IMR-90 (cell line): Measurements from ENCODE around the gene GALNT14. TPM values are rescaled to one million over a fixed set of nuclear protein-coding genes. Genes with fewer than 3 reads are reported as not detected.

Experiments
- ATAC-seq: fragments of 200-7000 bp; cut with Tn5 transposase; 2 replicates; pipeline ENCODE4 v1.9.1; 2020; ENCODE audit warnings: low read depth, mild to moderate bottlenecking, moderate library complexity
- BruUV-seq: library from RNA; stranded (reverse); fragments of 400-500 nt; replicated peaks from 2 replicates; lab custom pipeline; 2021; lab: Mats Ljungman, UMichigan
- CTCF ChIA-PET: fragments of 300-600 bp; formaldehyde crosslinking; extraction: SDS; loops from one replicate; lab custom pipeline; 2021; ENCODE audit warnings: antibody characterized with exemption; lab: Yijun Ruan, JAX
- POLR2A ChIA-PET: fragments of 300-600 bp; sonication (Branson Sonifier 250); formaldehyde crosslinking; loops from one replicate; lab custom pipeline; 2022; ENCODE audit warnings: antibody characterized with exemption; ENCODE audit not compliant: unreplicated experiment; lab: Charles Lee
- DNase-seq: peaks from one replicate; pipeline ENCODE4 v3.0.0; 2013
- H2AFZ ChIP-seq: replicated peaks from 2 replicates; pipeline ENCODE3; 2013; ENCODE audit warnings: low read length, mild to moderate bottlenecking; ENCODE audit not compliant: poor library complexity
- H2AK5ac ChIP-seq: 2 replicates; pipeline ENCODE4 v1.6.1; 2013; ENCODE audit warnings: low read depth, low read length, inconsistent platforms
- H2AK9ac ChIP-seq: replicated peaks from 2 replicates; pipeline ENCODE3; 2013; ENCODE audit warnings: mild to moderate bottlenecking, low read depth, low read length, moderate library complexity; ENCODE audit not compliant: poor library complexity
- H2BK120ac ChIP-seq: 2 replicates; pipeline ENCODE4 v1.6.1; 2013; ENCODE audit warnings: low read depth, low read length, inconsistent platforms
- H2BK15ac ChIP-seq: 3 replicates; pipeline ENCODE4 v1.6.1; 2013; ENCODE audit warnings: low read depth, low read length, inconsistent platforms
- H2BK20ac ChIP-seq: 2 replicates; pipeline ENCODE4 v1.6.1; 2013; ENCODE audit warnings: low read depth, mild to moderate bottlenecking, inconsistent platforms, low read length, moderate library complexity
- H2BK5ac ChIP-seq: 2 replicates; pipeline ENCODE4 v1.6.1; 2013; ENCODE audit warnings: mild to moderate bottlenecking, low read depth, low read length, inconsistent platforms; ENCODE audit not compliant: poor library complexity, severe bottlenecking
- H3K14ac ChIP-seq: replicated peaks from 2 replicates; pipeline ENCODE4 v1.6.1; 2013; ENCODE audit warnings: low read depth, low read length, inconsistent platforms
- H3K18ac ChIP-seq: 2 replicates; pipeline ENCODE4 v1.6.1; 2013; ENCODE audit warnings: low read depth, low read length, control low read depth
- H3K23ac ChIP-seq: 2 replicates; pipeline ENCODE4 v1.6.1; 2013; ENCODE audit warnings: low read depth, low read length, inconsistent platforms
- H3K27ac ChIP-seq: 2 replicates; pipeline ENCODE4 v1.5.1; 2013; ENCODE audit warnings: mild to moderate bottlenecking, control low read depth, low read length; ENCODE audit not compliant: insufficient read depth
- H3K27me3 ChIP-seq: 2 replicates; pipeline ENCODE4 v1.6.1; 2013; ENCODE audit warnings: low read length; ENCODE audit not compliant: control insufficient read depth, insufficient read depth
- H3K36me3 ChIP-seq: 2 replicates; pipeline ENCODE4 v1.6.1; 2013; ENCODE audit warnings: low read length, mixed read lengths; ENCODE audit not compliant: control insufficient read depth, insufficient read depth
- H3K4ac ChIP-seq: 2 replicates; pipeline ENCODE4 v1.6.1; 2013; ENCODE audit warnings: low read depth, low read length, inconsistent platforms
- H3K4me1 ChIP-seq: 2 replicates; pipeline ENCODE4 v1.6.1; 2013; ENCODE audit warnings: low read length, mixed read lengths; ENCODE audit not compliant: control insufficient read depth, insufficient read depth
- H3K4me2 ChIP-seq: 2 replicates; pipeline ENCODE4 v1.6.1; 2013; ENCODE audit warnings: low read depth, mild to moderate bottlenecking, control low read depth, low read length, moderate library complexity
- H3K4me3 ChIP-seq: 2 replicates; pipeline ENCODE4 v1.5.1; 2013; ENCODE audit warnings: low read depth, mild to moderate bottlenecking, control low read depth, low read length, moderate library complexity; ENCODE audit not compliant: insufficient read depth
- H3K56ac ChIP-seq: 2 replicates; pipeline ENCODE4 v1.6.1; 2013; ENCODE audit warnings: low read length, inconsistent platforms; ENCODE audit not compliant: insufficient read depth; ENCODE audit errors: extremely low read depth
- H3K79me1 ChIP-seq, 2 experiments: 2 replicates each; pipeline ENCODE4 v1.6.1; 2013; ENCODE audit warnings: low read length in 2 of 2, inconsistent platforms in 1 of 2, low read depth in 1 of 2
- H3K9ac ChIP-seq: 2 replicates; pipeline ENCODE4 v1.6.1; 2013; ENCODE audit warnings: low read depth, low read length, control low read depth
- H3K9me1 ChIP-seq: 2 replicates; pipeline ENCODE4 v1.6.1; 2013; ENCODE audit warnings: low read length, inconsistent platforms; ENCODE audit not compliant: insufficient read depth
- H3K9me3 ChIP-seq: 2 replicates; pipeline ENCODE4 v1.6.1; 2013; ENCODE audit warnings: low read length; ENCODE audit not compliant: control insufficient read depth, insufficient read depth
- H4K20me1 ChIP-seq: 2 replicates; pipeline ENCODE4 v1.6.1; 2013; ENCODE audit warnings: low read length, inconsistent platforms; ENCODE audit not compliant: insufficient read depth
- H4K5ac ChIP-seq: 2 replicates; pipeline ENCODE4 v1.6.1; 2013; ENCODE audit warnings: mild to moderate bottlenecking, low read depth, low read length, control low read depth
- H4K8ac ChIP-seq, 2 experiments: 2 replicates each; pipeline ENCODE4 v1.6.1; 2013; ENCODE audit warnings: low read depth in 2 of 2, low read length in 2 of 2, control low read depth in 1 of 2, inconsistent platforms in 1 of 2
- H4K91ac ChIP-seq: 2 replicates; pipeline ENCODE4 v1.6.1; 2013; ENCODE audit warnings: low read depth, low read length, inconsistent platforms; ENCODE audit not compliant: insufficient read depth
- BHLHE40 ChIP-seq: fragments of 150-350 bp; IDR thresholded peaks from 2 replicates; pipeline ENCODE4 v1.6.1; 2016; ENCODE audit warnings: mild to moderate bottlenecking, low read depth, low read length
- CEBPB ChIP-seq: IDR thresholded peaks from 2 replicates; pipeline ENCODE4 v1.6.1; 2012; ENCODE audit warnings: low read depth, low read length, improper control_type of control experiment
- WGBS, 2 experiments: methylation state at CpG; one replicate each; pipeline versions ENCODE4 v1.1.5 to v1.1.7; 2013; ENCODE audit warnings: missing lambda C conversion rate in 2 of 2; ENCODE audit not compliant: insufficient read length in 1 of 2; ENCODE audit errors: extremely low coverage in 2 of 2; 5-methylcytosine and 5-hydroxymethylcytosine counted together
- dilution Hi-C: fragments of 300-500 bp; cut with HindIII; formaldehyde crosslinking; loops from one replicate; pipeline ENCODE4 v1.14.3; 2018; ENCODE audit warnings: low sequenced_read_pairs; ENCODE audit not compliant: unreplicated experiment
- in situ Hi-C: fragments of 300-500 bp; cut with MboI; formaldehyde crosslinking; loops from 3 replicates; pipeline ENCODE4 v1.14.3; 2019; ENCODE audit warnings: low sequenced_read_pairs, inconsistent platforms, mixed read lengths
- intact Hi-C: fragments of 100-400 bp; cut with micrococcal nuclease; formaldehyde crosslinking; loops from 2 replicates; pipeline ENCODE4 v1.10.0; 2022
- polyA plus RNA-seq, 3 experiments: library from polyadenylated mRNA; depleted of rRNA; stranded (reverse); fragments of >200 nt; gene quantifications; 2 replicates each; pipeline ENCODE4 v1.2.3, GENCODE V29; 2012; ENCODE audit warnings: low replicate concordance in 1 of 3
- total RNA-seq: library from RNA; depleted of rRNA; stranded (reverse); fragments of >200 nt; gene quantifications from 2 replicates; pipeline ENCODE4 v1.2.3, GENCODE V29; 2012
- TF ChIP-seq, protein P1 (sequence below): conservative IDR thresholded peaks from 2 replicates; pipeline ENCODE4 v1.5.1; 2012; ENCODE audit warnings: mild to moderate bottlenecking, low read depth, low read length, improper control_type of control experiment

GALNT14 gene
- total and polyA plus RNA-seq, 2 of the 4 experiments (the other 2 are of a cell fraction): 0.15 to 0.18 TPM

DNA sequence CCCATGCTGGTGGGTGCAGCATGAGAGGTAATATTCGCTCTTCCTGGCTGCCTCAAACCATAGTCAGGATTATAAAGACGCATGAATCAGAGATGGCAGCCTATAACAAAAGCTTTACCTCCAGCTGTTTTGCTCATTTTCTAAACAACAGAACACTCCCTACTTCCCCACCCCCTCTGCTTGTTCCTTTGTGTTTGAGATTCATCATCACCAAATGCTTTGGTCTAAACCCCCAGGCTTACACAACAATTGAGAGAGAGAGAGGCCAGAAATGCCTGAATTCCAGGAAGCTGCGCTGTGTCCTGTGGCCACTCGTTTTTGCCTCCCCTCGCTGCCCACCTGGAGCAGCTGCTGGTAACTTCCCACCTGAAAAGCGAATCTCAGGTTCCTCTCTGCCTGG lies 252.2 kb downstream of the GALNT14 start:
- intact Hi-C loops (no loop called here), in situ Hi-C loops (no loop called here), dilution Hi-C loops (no loop called here)
- Histone ChIP-seq H2AK9ac (no peak overlapping the region), H3K4ac (no peak overlapping the region), H3K14ac (no peak overlapping the region), H3K4me1 (no peaks in the 10 kb centered on the region), H4K8ac (no peak overlapping the region), H3K27ac (no peak overlapping the region), H3K23ac (no peak overlapping the region), H3K4me3 (no peak overlapping the region), H2BK5ac (no peak overlapping the region), H4K91ac (no peak overlapping the region), H3K9me3 (no peaks in the 10 kb centered on the region), H4K5ac (no peak overlapping the region), H3K9me1 (no peaks in the 10 kb centered on the region), H2BK20ac (no peak overlapping the region), H3K56ac (no peak overlapping the region), H4K20me1 (no peaks in the 10 kb centered on the region), H2AK5ac (no peak overlapping the region), H3K36me3 (no peaks in the 10 kb centered on the region), H3K27me3 (no peaks in the 10 kb centered on the region), H2BK15ac (no peak overlapping the region), H3K18ac (no peak overlapping the region), H2AFZ (no peak overlapping the region), H3K79me1 (no peaks in the 10 kb centered on the region), H3K4me2 (no peak overlapping the region), H2BK120ac (no peak overlapping the region), H3K9ac (no peak overlapping the region)
- WGBS, 2 experiments: 34% methylated on average over 3 of the region's 6 CpGs; no CpG with 5 or more reads in 1 of the 2 experiments
- DNase-seq (no peak), ATAC-seq (no peak)
- no TSS peak for BruUV-seq
- POLR2A ChIA-PET: no interaction called here
- CTCF ChIA-PET: no interaction called here
- no peak for TF ChIP-seq CEBPB
- TF ChIP-seq BHLHE40: no peak
- TF ChIP-seq, protein P1, sequence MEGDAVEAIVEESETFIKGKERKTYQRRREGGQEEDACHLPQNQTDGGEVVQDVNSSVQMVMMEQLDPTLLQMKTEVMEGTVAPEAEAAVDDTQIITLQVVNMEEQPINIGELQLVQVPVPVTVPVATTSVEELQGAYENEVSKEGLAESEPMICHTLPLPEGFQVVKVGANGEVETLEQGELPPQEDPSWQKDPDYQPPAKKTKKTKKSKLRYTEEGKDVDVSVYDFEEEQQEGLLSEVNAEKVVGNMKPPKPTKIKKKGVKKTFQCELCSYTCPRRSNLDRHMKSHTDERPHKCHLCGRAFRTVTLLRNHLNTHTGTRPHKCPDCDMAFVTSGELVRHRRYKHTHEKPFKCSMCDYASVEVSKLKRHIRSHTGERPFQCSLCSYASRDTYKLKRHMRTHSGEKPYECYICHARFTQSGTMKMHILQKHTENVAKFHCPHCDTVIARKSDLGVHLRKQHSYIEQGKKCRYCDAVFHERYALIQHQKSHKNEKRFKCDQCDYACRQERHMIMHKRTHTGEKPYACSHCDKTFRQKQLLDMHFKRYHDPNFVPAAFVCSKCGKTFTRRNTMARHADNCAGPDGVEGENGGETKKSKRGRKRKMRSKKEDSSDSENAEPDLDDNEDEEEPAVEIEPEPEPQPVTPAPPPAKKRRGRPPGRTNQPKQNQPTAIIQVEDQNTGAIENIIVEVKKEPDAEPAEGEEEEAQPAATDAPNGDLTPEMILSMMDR: no peak
